ENCODE data around the gene MYL11. TPM values are rescaled to one million over a fixed set of nuclear protein-coding genes. Genes with fewer than 3 reads are reported as not detected.
A peak's percentile ranks its signal among the peaks of the same experiment; 100 is the strongest.

The MYL11 gene
- polyA plus RNA-seq, 2 of the 4 experiments (the other 2 are of a cell fraction): 0.46 TPM; not detected in 1

DNA sequence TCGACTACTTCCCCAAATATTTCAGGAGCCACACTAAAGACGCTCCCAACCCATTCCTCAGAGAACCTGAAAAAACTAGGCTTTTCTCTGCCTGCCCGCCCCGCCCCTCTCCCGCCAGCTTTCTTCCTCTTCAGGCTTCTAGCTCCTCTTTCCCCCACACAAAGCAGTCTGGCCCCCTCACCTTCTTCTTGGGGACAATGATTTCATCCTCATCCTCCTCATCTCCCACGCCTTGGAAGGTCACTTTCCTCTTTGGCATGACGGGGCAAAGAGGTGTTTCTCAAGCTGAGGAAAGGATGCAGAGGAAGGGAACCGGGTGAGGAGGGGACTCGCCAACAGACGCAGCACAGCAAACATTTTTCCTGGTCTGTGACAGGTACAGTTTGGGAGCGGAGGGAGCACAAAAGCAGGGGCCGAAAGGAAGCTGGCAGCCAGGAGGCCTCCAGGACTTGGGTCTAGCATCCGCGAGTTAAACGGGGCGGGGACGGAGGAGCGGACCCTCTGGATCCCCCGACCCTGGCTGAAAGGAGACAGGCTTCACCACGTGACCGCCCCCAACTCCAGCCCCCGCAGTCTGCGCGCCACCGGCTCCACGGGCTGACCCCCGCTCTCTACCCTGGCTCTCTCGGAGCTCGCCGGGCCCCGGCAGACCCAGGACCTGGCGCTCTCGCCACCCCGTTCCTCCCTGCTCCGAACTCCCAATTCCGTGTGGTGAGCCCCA, 20.0 kb upstream of the MYL11 start:
- Histone ChIP-seq H3K9me3 (no peaks in the 10 kb centered on the region), H3K4me2 (peak overlapping the region; percentile 72), H3K4me1 (peaks cover 50% of the 10 kb centered on the region), H3K27ac (peak overlapping the region; percentile 87 to 96), H3K4me3 (peak overlapping the region; percentile 70)
- POLR2A ChIA-PET: interaction anchor here (1.3 to 2.2 kb wide), 2 partner anchors 16 to 63 kb away, joined by 3 to 17 read pairs; partner anchors contain the start of gene TBC1D10B
- ATAC-seq (peak; percentile 15 to 54), DNase-seq (ENCODE audit: low read depth in 1 of 2, low spot score in 1 of 2) (no peak), FAIRE-seq (no peak)
- TF ChIP-seq RARB (CRISPR knock-in tag; IDR thresholded peaks at IDR 0.05) (no peak), ZSCAN20 (CRISPR knock-in tag; IDR thresholded peaks at IDR 0.05) (no peak), HOXB5 (CRISPR knock-in tag; IDR thresholded peaks at IDR 0.05) (no peak), JUNB (IDR thresholded peaks at IDR 0.05) (no peak), CBX8 (IDR thresholded peaks at IDR 0.05) (no peak), RFX5 (IDR thresholded peaks at IDR 0.05) (no peak), HOXB13 (CRISPR knock-in tag; IDR thresholded peaks at IDR 0.05; ENCODE audit: low read depth) (no peak), TP53 (CRISPR knock-in tag; IDR thresholded peaks at IDR 0.05) (no peak), HMGXB4 (CRISPR knock-in tag; IDR thresholded peaks at IDR 0.05; ENCODE audit: borderline replicate concordance) (0 out of 2 replicates have a peak, but pooled peaks have one; percentile 41), HOXA7 (CRISPR knock-in tag; IDR thresholded peaks at IDR 0.05) (no peak), NPAS2 (CRISPR knock-in tag; IDR thresholded peaks at IDR 0.05; ENCODE audit: borderline replicate concordance) (no peak), MAZ (IDR thresholded peaks at IDR 0.05; ENCODE audit: borderline replicate concordance, low read depth, low read length) (no peak), PHF8 (IDR thresholded peaks at IDR 0.05; ENCODE audit: borderline replicate concordance, low read depth) (peak; percentile 34; the same call in 1 of the 2 replicates), TFCP2L1 (CRISPR knock-in tag; IDR thresholded peaks at IDR 0.05) (no peak)
- TF ChIP-seq, protein P1, sequence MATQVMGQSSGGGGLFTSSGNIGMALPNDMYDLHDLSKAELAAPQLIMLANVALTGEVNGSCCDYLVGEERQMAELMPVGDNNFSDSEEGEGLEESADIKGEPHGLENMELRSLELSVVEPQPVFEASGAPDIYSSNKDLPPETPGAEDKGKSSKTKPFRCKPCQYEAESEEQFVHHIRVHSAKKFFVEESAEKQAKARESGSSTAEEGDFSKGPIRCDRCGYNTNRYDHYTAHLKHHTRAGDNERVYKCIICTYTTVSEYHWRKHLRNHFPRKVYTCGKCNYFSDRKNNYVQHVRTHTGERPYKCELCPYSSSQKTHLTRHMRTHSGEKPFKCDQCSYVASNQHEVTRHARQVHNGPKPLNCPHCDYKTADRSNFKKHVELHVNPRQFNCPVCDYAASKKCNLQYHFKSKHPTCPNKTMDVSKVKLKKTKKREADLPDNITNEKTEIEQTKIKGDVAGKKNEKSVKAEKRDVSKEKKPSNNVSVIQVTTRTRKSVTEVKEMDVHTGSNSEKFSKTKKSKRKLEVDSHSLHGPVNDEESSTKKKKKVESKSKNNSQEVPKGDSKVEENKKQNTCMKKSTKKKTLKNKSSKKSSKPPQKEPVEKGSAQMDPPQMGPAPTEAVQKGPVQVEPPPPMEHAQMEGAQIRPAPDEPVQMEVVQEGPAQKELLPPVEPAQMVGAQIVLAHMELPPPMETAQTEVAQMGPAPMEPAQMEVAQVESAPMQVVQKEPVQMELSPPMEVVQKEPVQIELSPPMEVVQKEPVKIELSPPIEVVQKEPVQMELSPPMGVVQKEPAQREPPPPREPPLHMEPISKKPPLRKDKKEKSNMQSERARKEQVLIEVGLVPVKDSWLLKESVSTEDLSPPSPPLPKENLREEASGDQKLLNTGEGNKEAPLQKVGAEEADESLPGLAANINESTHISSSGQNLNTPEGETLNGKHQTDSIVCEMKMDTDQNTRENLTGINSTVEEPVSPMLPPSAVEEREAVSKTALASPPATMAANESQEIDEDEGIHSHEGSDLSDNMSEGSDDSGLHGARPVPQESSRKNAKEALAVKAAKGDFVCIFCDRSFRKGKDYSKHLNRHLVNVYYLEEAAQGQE (IDR thresholded peaks at IDR 0.05): no peak
- TF ChIP-seq, protein P2, sequence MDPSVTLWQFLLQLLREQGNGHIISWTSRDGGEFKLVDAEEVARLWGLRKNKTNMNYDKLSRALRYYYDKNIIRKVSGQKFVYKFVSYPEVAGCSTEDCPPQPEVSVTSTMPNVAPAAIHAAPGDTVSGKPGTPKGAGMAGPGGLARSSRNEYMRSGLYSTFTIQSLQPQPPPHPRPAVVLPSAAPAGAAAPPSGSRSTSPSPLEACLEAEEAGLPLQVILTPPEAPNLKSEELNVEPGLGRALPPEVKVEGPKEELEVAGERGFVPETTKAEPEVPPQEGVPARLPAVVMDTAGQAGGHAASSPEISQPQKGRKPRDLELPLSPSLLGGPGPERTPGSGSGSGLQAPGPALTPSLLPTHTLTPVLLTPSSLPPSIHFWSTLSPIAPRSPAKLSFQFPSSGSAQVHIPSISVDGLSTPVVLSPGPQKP (IDR thresholded peaks at IDR 0.05; ENCODE audit: low read depth, low read length): no peak
- TF ChIP-seq, protein P3, sequence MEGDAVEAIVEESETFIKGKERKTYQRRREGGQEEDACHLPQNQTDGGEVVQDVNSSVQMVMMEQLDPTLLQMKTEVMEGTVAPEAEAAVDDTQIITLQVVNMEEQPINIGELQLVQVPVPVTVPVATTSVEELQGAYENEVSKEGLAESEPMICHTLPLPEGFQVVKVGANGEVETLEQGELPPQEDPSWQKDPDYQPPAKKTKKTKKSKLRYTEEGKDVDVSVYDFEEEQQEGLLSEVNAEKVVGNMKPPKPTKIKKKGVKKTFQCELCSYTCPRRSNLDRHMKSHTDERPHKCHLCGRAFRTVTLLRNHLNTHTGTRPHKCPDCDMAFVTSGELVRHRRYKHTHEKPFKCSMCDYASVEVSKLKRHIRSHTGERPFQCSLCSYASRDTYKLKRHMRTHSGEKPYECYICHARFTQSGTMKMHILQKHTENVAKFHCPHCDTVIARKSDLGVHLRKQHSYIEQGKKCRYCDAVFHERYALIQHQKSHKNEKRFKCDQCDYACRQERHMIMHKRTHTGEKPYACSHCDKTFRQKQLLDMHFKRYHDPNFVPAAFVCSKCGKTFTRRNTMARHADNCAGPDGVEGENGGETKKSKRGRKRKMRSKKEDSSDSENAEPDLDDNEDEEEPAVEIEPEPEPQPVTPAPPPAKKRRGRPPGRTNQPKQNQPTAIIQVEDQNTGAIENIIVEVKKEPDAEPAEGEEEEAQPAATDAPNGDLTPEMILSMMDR (IDR thresholded peaks at IDR 0.05): no peak
- WGBS (ENCODE audit: missing lambda C conversion rate): 2% methylated on average over 35 of the region's 36 CpGs
- CTCF ChIA-PET: interaction anchor here (0.8 to 1.2 kb wide), 4 partner anchors 12 to 54 kb away, joined by 3 to 4 read pairs (median 3); partner anchors contain the start of genes TBC1D10B and ZNF771
